Renal cortex interstitium (tissue), 15 donors: ENCODE data around the gene PHTF2. TPM values are rescaled to one million over a fixed set of nuclear protein-coding genes. Genes with fewer than 3 reads are reported as not detected.
A peak's percentile ranks its signal among the peaks of the same experiment; 100 is the strongest.
"Not testable (repeated sequence)": the region's sequence is repeated elsewhere in the genome, so short reads cannot be mapped to it uniquely, and the experiment has no call there.

Experiments
- DNase-seq, 11 donors: peaks; one replicate each; pipeline ENCODE4 v3.0.0-alpha.2; 2013; ENCODE audit warnings: low read depth in 9 of 11, low spot score in 4 of 11; ENCODE audit errors: extremely low read depth in 1 of 11
- long read RNA-seq, 16 experiments: transcript quantifications; one replicate each; lab custom pipeline, GENCODE V29; 2026
- polyA plus RNA-seq, 3 donors: library from polyadenylated mRNA; unstranded; fragments of 120-200 nt; gene quantifications; one replicate each; pipeline ENCODE4 v1.2.1, GENCODE V29; 2013; ENCODE audit not compliant: insufficient read length in 3 of 3

Gene PHTF2
- polyA plus RNA-seq: 10 to 100 TPM; 22.4 to 32.1 (median 25.6) TPM
- long read RNA-seq, donor 1, full-length matches to known transcripts: 4 of 4 reads
- long read RNA-seq, donor 1, partial matches to known transcripts: 0 of 4 reads
- long read RNA-seq, donor 1, other reads (novel, unspliced or antisense): 0 of 4 reads
- long read RNA-seq, donor 2: 0 reads
- long read RNA-seq, donor 3, full-length matches to known transcripts: 4 of 4 reads
- long read RNA-seq, donor 3, partial matches to known transcripts: 0 of 4 reads
- long read RNA-seq, donor 3, other reads (novel, unspliced or antisense): 0 of 4 reads
- long read RNA-seq, donor 4, partial matches to known transcripts: 0 of 1 reads
- long read RNA-seq, donor 4, other reads (novel, unspliced or antisense): 0 of 1 reads
- long read RNA-seq, donor 5: 0 reads
- long read RNA-seq, donor 6, full-length matches to known transcripts: 1 of 1 reads
- long read RNA-seq, donor 6, partial matches to known transcripts: 0 of 1 reads
- long read RNA-seq, donor 6, other reads (novel, unspliced or antisense): 0 of 1 reads
- long read RNA-seq, donor 7, full-length matches to known transcripts: 2 of 2 reads
- long read RNA-seq, donor 7, partial matches to known transcripts: 0 of 2 reads
- long read RNA-seq, donor 7, other reads (novel, unspliced or antisense): 0 of 2 reads
- long read RNA-seq, donor 8: 0 reads
- long read RNA-seq, donor 9, full-length matches to known transcripts: 7 of 7 reads
- long read RNA-seq, donor 9, partial matches to known transcripts: 0 of 7 reads
- long read RNA-seq, donor 9, other reads (novel, unspliced or antisense): 0 of 7 reads
- long read RNA-seq, donor 10: 0 reads
- long read RNA-seq, donor 11, full-length matches to known transcripts: 1 of 1 reads
- long read RNA-seq, donor 11, partial matches to known transcripts: 0 of 1 reads
- long read RNA-seq, donor 11, other reads (novel, unspliced or antisense): 0 of 1 reads
- long read RNA-seq, donor 12, full-length matches to known transcripts: 2 of 2 reads
- long read RNA-seq, donor 12, partial matches to known transcripts: 0 of 2 reads
- long read RNA-seq, donor 12, other reads (novel, unspliced or antisense): 0 of 2 reads
- long read RNA-seq, donor 13: 0 reads
- long read RNA-seq, donor 14, full-length matches to known transcripts: 2 of 2 reads
- long read RNA-seq, donor 14, partial matches to known transcripts: 0 of 2 reads
- long read RNA-seq, donor 14, other reads (novel, unspliced or antisense): 0 of 2 reads
- long read RNA-seq, donor 15: 0 reads
- long read RNA-seq, donor 16, full-length matches to known transcripts: 4 of 9 reads
- long read RNA-seq, donor 16, partial matches to known transcripts: 5 of 9 reads
- long read RNA-seq, donor 16, other reads (novel, unspliced or antisense): 0 of 9 reads

- peak; percentile 93 to 100 (median 98) for DNase-seq
Observed at GRCh38 chr7:77798394-77799077, at the start of gene PHTF2, which contains the start of gene TMEM60. PHTF2 (plus strand) TSS chr7:77798773. TMEM60 (minus strand) TSS chr7:77798434; CDS start chr7:77794373, 4,061 bp downstream.

DNA sequence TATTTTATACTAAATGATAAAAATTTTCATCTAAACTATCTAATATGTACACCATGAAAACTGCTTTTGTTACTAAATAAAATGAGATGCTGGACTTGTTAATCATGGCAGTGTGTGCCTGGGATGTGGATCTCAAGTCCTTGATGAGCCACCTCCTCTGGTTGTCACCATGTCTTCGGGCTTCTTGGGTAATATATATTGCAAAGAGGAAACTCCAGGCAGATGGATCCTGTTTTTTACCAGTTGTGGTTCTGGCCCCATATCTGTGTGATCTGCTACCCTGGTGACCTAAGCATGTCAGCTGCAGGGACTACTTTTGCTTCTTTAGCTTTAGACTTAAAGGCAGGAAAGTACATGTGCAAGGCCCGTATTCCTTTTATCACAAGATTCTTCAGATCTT is 46.6 kb upstream of the PHTF2 start:
- no peak for DNase-seq

GRCh38 chr7:77753173-77753572 is 45.4 kb upstream of the PHTF2 start:
- DNase-seq: no peak

- no peak for DNase-seq
Observed at GRCh38 chr7:77757589-77757988, 41.0 kb upstream of the PHTF2 start.

- peak; percentile 27 to 70 (median 50) for DNase-seq
Observed at GRCh38 chr7:77759294-77759889, 39.2 kb upstream of the PHTF2 start.

- DNase-seq: peak in 1 of 11 donors; percentile 11
Observed at GRCh38 chr7:77760809-77761453, 37.6 kb upstream of the PHTF2 start.

DNA sequence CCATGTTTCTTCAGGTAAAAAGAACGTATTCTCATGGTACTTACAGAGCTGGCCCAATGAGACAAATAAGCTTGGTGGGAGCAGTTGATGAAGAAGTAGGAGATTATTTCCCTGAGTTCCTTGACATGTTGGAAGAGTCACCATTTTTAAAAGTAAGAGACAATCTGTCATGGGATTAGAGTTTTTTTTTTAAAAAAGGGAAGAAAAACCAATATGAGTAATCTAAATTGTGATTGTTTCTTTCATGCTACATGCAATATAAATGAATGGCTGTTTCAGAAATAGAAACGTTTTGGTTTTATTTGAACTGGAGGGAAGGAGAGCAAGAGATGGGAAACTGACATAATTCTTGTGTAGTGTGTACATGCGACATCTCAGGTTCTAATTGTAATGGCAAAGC is 33.1 kb upstream of the PHTF2 start:
- no peak for DNase-seq

DNA sequence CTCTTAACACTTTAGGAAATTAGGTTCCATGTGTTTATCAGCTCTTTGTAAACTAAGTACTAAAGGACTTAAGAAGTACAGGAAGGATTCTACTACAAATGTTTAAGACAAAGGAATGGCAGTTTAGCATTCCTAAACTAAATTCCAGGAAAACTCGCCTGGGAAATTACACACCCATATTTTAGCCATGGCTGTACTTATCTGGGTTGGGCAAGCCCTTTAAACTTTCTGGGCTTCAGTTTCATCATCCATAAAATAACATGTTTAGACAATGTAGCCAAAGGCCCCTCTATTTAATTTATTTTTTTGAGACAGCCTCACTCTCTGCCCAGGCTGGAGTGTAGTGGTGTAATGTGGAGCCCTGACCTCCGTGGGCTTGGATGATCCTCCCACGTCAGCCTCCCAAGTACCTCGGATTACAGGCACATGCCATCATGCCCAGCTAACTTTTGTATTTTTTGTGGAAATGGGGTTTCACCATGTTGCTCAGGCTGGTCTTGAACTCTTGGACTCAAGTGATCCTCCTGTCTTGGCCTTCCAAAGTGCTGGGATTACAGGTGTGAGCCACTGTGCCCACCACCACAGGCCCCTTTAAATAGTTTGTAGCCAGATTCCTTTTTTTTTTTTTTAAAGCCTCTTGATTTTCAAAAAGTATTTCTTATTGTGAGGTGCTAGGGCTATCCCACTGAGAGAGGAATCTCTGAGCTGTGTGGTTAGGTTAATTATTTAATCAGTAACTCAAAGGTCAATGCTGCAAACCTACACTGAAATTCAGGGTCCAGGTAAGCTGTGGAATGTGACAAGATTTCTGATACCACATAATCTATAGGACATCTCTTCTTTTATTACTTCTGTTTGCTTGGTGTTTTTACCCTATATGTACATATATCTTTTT is 32.4 kb upstream of the PHTF2 start:
- peak in 3 of 11 donors; percentile 13 to 31 (median 14) for DNase-seq

DNA sequence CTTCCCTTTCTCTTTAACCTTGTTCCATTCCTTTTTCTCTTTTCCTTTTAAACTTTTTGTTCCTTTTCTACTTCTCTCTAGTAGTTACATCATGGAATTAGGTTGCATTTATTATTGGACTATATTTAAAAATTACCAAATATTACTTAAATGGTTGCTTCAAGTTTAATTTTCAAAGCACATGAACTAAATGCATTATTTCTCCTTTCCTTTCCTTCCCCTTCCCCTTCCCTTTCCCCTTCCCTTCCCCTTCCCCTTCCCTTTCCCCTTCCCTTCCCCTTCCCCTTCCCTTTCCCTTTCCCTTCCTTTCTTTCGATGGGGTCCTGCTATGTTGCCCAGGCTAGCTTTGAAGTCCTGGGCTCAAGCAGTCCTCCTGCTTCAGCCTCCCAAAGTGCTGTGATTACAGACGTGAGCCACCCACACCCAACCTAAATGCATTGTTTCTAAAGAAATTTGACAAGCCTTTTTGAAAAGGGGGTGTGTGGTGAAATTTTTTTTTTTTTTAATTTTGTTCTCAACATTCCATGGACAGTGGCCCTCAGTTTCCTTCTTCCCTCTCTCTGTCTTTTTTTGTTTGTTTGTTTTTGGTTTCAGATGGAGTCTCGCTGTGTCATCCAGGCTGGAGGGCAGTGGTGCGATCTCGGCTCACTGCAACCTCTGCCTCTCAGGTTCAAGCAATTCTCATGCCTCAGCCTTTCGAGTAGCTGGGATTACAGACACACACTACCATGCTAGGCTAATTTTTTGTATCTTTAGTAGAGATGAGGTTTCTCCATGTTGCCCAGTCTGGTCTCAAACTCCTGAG is 31.6 kb upstream of the PHTF2 start:
- DNase-seq: no peak

- DNase-seq: no peak
Observed at GRCh38 chr7:77770316-77770715, 28.3 kb upstream of the PHTF2 start.

DNA sequence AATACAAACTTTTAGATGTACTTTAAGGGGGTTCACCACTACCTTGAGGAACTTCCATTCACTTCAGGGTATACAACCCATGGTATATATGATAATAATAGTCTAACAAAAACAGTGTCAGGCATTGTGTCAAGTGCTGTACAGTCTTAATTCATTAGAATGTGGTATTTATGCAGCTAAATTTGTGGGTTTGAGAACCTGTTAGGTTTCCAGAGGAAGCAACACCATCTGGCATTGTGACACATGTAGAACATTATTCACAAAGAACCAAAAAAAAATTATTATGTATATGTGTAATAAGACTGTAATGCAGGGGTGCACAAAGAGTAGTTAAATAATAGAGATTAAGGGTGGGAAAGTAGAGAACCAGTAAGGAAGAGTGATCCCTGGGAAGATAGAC is 26.7 kb upstream of the PHTF2 start:
- DNase-seq: no peak

DNA sequence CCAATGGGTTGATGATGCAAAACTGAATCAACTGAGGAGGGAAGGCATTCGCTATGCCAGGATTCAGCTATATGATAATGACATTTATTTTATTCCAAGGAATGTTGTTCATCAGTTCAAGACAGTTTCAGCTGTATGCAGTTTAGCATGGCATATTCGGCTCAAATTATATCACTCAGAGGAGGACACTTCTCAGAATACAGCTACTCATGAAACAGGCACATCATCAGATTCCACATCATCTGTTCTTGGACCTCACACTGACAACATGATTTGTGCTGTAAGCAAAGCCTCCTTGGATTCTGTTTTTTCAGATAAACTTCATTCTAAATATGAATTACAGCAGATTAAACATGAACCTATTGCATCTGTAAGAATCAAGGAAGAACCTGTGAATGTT is 20.0 kb upstream of the PHTF2 start:
- no peak for DNase-seq

DNA sequence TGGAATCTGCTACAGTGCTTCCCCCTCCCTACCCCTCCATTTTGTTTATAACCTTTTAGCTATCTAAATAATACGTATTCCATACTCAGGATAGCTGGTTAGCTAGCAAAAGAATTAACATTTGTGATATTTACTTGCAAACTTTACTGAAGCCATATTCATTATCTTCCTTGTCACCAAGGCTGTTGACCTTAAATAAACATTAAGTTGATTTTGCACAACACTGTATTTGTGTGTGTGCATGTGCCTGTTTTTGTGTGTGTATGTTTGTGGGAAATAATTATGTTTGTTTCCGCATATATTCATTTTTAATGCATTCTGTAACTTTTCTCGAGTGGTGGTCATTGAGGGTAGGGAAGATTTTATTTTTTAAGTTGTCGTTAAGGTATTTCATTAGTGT is 16.2 kb upstream of the PHTF2 start:
- no peak for DNase-seq

- no peak for DNase-seq
Observed at GRCh38 chr7:77783111-77783510, 15.5 kb upstream of the PHTF2 start.

DNA sequence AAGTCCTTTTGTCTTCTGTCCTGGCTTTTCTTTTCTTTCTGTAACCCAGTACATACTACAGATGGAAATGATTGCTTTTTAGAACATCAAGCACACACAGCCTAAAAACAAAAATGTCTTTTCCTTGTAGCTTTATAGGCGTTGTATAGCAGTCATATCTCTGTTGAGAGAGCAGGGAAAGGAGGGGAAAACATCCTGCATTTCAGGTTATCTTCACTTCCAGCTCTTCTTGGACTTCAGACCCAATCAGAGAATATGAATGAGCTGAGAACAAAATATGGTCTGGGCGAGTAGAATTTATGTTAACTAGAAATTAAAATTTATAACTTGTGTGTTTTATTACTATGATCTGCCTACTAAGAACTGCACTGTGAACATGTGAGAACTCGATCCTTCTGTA is 15.0 kb upstream of the PHTF2 start:
- DNase-seq: no peak

- not testable (repeated sequence) for DNase-seq
Observed at GRCh38 chr7:77784426-77784825, 14.1 kb upstream of the PHTF2 start.
